ENCODE results near the gene ZDHHC11.
"Not testable (repeated sequence)": the region's sequence is repeated elsewhere in the genome, so short reads cannot be mapped to it uniquely, and the experiment has no call there.

ZDHHC11 gene

GRCh38 chr5:758698-759053 lies 92.1 kb downstream of the ZDHHC11 start:
- no peak for DNase-seq

- peak in 1 of 2 experiments; percentile 6 for DNase-seq
Measured at GRCh38 chr5:757931-758697, 92.7 kb downstream of the ZDHHC11 start.

- peak in 1 of 2 experiments; percentile 1 for DNase-seq
Measured at GRCh38 chr5:757346-757930, 93.3 kb downstream of the ZDHHC11 start.

GRCh38 chr5:756865-757345 lies 93.9 kb downstream of the ZDHHC11 start:
- peak in 1 of 2 experiments; percentile 1 for DNase-seq

- DNase-seq, result no peak
Measured at GRCh38 chr5:756171-756570, 94.6 kb downstream of the ZDHHC11 start.

GRCh38 chr5:754143-754632 lies 96.6 kb downstream of the ZDHHC11 start:
- not testable (repeated sequence) for DNase-seq

GRCh38 chr5:753567-754142 lies 97.1 kb downstream of the ZDHHC11 start:
- DNase-seq, result not testable (repeated sequence)

- DNase-seq, result not testable (repeated sequence)
Measured at GRCh38 chr5:752532-753115, 98.2 kb downstream of the ZDHHC11 start.

GRCh38 chr5:751992-752391 lies 98.8 kb downstream of the ZDHHC11 start:
- DNase-seq, result peak in 1 of 2 experiments; percentile 1

- no peak for DNase-seq
Measured at GRCh38 chr5:751496-751895, 99.3 kb downstream of the ZDHHC11 start.

GRCh38 chr5:750226-750625 lies 100.6 kb downstream of the ZDHHC11 start:
- not testable (repeated sequence) for DNase-seq

GRCh38 chr5:749101-749670 lies 101.6 kb downstream of the ZDHHC11 start:
- DNase-seq, result no peak

- not testable (repeated sequence) for DNase-seq
Measured at GRCh38 chr5:748011-748980, 102.5 kb downstream of the ZDHHC11 start.

- not testable (repeated sequence) for DNase-seq
Measured at GRCh38 chr5:747303-747844, 103.4 kb downstream of the ZDHHC11 start.

- no peak for DNase-seq
Measured at GRCh38 chr5:746258-746761, 104.5 kb downstream of the ZDHHC11 start.

Measured in stimulated activated CD4-positive, alpha-beta T cell treated with anti-CD3 and anti-CD28 coated beads, Interleukin-4, amount 100 ng/mL, for 4 hours (primary cell).